ENCODE results near the gene CLIP1.
"Not testable (repeated sequence)": the region's sequence is repeated elsewhere in the genome, so short reads cannot be mapped to it uniquely, and the experiment has no call there.

CLIP1 gene

GRCh38 chr12:122421821-122422729, at the start of gene CLIP1:
TSS of gene CLIP1 (minus strand) at chr12:122422669. CDS start at chr12:122380452, 42,217 bp downstream.
- ATAC-seq (peak; percentile 83), DNase-seq (peak; percentile 69 to 71)
- H3K9me3 Mint-ChIP-seq, result no peaks in the 10 kb centered on the region
- H3K4me3 Mint-ChIP-seq, result peak within 1 kb of the TSS; percentile 91 to 94
- H3K4me1 Mint-ChIP-seq, result peaks cover 29% of the 10 kb centered on the region
- peaks cover 8% of the 10 kb centered on the region for H3K27me3 Mint-ChIP-seq
- peak within 1 kb of the TSS; percentile 82 to 96 for H3K27ac Mint-ChIP-seq

- Mint-ChIP-seq H3K4me1 (peaks cover 31% of the 10 kb centered on the region), H3K9me3 (no peaks in the 10 kb centered on the region), H3K27ac (no peak overlapping the region), H3K27me3 (no peaks in the 10 kb centered on the region), H3K4me3 (no peak overlapping the region)
- DNase-seq (no peak), ATAC-seq (no peak)
These were observed 49.1 kb upstream of the CLIP1 start for GRCh38 chr12:122471324-122472226.

GRCh38 chr12:122470576-122470975, 48.1 kb upstream of the CLIP1 start:
- H3K27ac Mint-ChIP-seq, H3K4me3 Mint-ChIP-seq, ATAC-seq, H3K9me3 Mint-ChIP-seq, H3K27me3 Mint-ChIP-seq: not testable (repeated sequence)
- peak in 1 of 2 donors; percentile 6 for DNase-seq
- peaks cover 26% of the 10 kb centered on the region for H3K4me1 Mint-ChIP-seq

GRCh38 chr12:122469856-122470255, 47.4 kb upstream of the CLIP1 start:
- not testable (repeated sequence) for H3K9me3 Mint-ChIP-seq, H3K27me3 Mint-ChIP-seq, H3K4me3 Mint-ChIP-seq, ATAC-seq, DNase-seq, H3K27ac Mint-ChIP-seq
- peaks cover 18% of the 10 kb centered on the region for H3K4me1 Mint-ChIP-seq

GRCh38 chr12:122467983-122468382, 45.5 kb upstream of the CLIP1 start:
- Mint-ChIP-seq H3K4me3 (no peak overlapping the region), H3K4me1 (no peaks in the 10 kb centered on the region), H3K27ac (peak overlapping the region in 1 of 2 donors; percentile 42), H3K9me3 (no peaks in the 10 kb centered on the region), H3K27me3 (no peaks in the 10 kb centered on the region)
- no peak for DNase-seq
- no peak for ATAC-seq

- not testable (repeated sequence) for H3K4me3 Mint-ChIP-seq, H3K27me3 Mint-ChIP-seq, ATAC-seq, DNase-seq, H3K4me1 Mint-ChIP-seq, H3K27ac Mint-ChIP-seq, H3K9me3 Mint-ChIP-seq
These were observed 42.0 kb upstream of the CLIP1 start for GRCh38 chr12:122464317-122465042.

- no peak for ATAC-seq
- Mint-ChIP-seq H3K27ac (peak overlapping the region in 1 of 2 donors; percentile 16), H3K4me3 (no peak overlapping the region), H3K4me1 (peaks cover 4% of the 10 kb centered on the region), H3K27me3 (no peaks in the 10 kb centered on the region), H3K9me3 (no peaks in the 10 kb centered on the region)
- no peak for DNase-seq
These were observed 38.2 kb upstream of the CLIP1 start for GRCh38 chr12:122460641-122461040.

- Mint-ChIP-seq H3K4me1 (peaks cover 4% of the 10 kb centered on the region), H3K27me3 (no peaks in the 10 kb centered on the region), H3K9me3 (no peaks in the 10 kb centered on the region), H3K4me3 (no peak overlapping the region), H3K27ac (no peak overlapping the region)
- ATAC-seq (no peak), DNase-seq (no peak)
These were observed 37.6 kb upstream of the CLIP1 start for GRCh38 chr12:122460061-122460460.

- ATAC-seq, result no peak
- Mint-ChIP-seq H3K9me3 (no peaks in the 10 kb centered on the region), H3K27me3 (no peaks in the 10 kb centered on the region), H3K27ac (no peak overlapping the region), H3K4me3 (no peak overlapping the region), H3K4me1 (peaks cover 5% of the 10 kb centered on the region)
- no peak for DNase-seq
These were observed 36.7 kb upstream of the CLIP1 start for GRCh38 chr12:122459211-122459610.

- DNase-seq (no peak), ATAC-seq (no peak)
- Mint-ChIP-seq H3K27me3 (no peaks in the 10 kb centered on the region), H3K27ac (no peak overlapping the region), H3K4me1 (peaks cover 13% of the 10 kb centered on the region), H3K4me3 (no peak overlapping the region), H3K9me3 (no peaks in the 10 kb centered on the region)
These were observed 35.9 kb upstream of the CLIP1 start for GRCh38 chr12:122458105-122459035.

- Mint-ChIP-seq H3K4me1 (peaks cover 21% of the 10 kb centered on the region), H3K27me3 (no peaks in the 10 kb centered on the region), H3K4me3 (no peak overlapping the region), H3K27ac (peak overlapping the region in 1 of 2 donors; percentile 78), H3K9me3 (no peaks in the 10 kb centered on the region)
- DNase-seq (no peak), ATAC-seq (no peak)
These were observed 35.2 kb upstream of the CLIP1 start for GRCh38 chr12:122457627-122458026.

- Mint-ChIP-seq H3K27ac (no peak overlapping the region), H3K27me3 (no peaks in the 10 kb centered on the region), H3K4me3 (no peak overlapping the region), H3K9me3 (no peaks in the 10 kb centered on the region), H3K4me1 (peaks cover 26% of the 10 kb centered on the region)
- no peak for DNase-seq
- no peak for ATAC-seq
These were observed 32.3 kb upstream of the CLIP1 start for GRCh38 chr12:122454739-122455138.

- Mint-ChIP-seq H3K27ac (peak overlapping the region; percentile 89 to 99), H3K27me3 (no peaks in the 10 kb centered on the region), H3K4me3 (peak overlapping the region; percentile 81 to 84), H3K9me3 (no peaks in the 10 kb centered on the region), H3K4me1 (peaks cover 26% of the 10 kb centered on the region)
- DNase-seq, result no peak
- no peak for ATAC-seq
These were observed 31.8 kb upstream of the CLIP1 start for GRCh38 chr12:122454250-122454721.

GRCh38 chr12:122452701-122453285, 30.3 kb upstream of the CLIP1 start:
- ATAC-seq, result peak; percentile 29
- peak overlapping the region; percentile 98 to 99 for H3K27ac Mint-ChIP-seq
- no peaks in the 10 kb centered on the region for H3K9me3 Mint-ChIP-seq
- peak; percentile 24 to 33 for DNase-seq
- H3K4me1 Mint-ChIP-seq, result peaks cover 26% of the 10 kb centered on the region
- H3K4me3 Mint-ChIP-seq, result peak overlapping the region; percentile 81 to 84
- no peaks in the 10 kb centered on the region for H3K27me3 Mint-ChIP-seq
